Measurements from ENCODE around the gene KCNQ1. TPM values are rescaled to one million over a fixed set of nuclear protein-coding genes. Genes with fewer than 3 reads are reported as not detected.

The KCNQ1 gene
- total and polyA plus RNA-seq, 2 experiments from 2014 or later, result 0.45 to 0.87 TPM

DNA sequence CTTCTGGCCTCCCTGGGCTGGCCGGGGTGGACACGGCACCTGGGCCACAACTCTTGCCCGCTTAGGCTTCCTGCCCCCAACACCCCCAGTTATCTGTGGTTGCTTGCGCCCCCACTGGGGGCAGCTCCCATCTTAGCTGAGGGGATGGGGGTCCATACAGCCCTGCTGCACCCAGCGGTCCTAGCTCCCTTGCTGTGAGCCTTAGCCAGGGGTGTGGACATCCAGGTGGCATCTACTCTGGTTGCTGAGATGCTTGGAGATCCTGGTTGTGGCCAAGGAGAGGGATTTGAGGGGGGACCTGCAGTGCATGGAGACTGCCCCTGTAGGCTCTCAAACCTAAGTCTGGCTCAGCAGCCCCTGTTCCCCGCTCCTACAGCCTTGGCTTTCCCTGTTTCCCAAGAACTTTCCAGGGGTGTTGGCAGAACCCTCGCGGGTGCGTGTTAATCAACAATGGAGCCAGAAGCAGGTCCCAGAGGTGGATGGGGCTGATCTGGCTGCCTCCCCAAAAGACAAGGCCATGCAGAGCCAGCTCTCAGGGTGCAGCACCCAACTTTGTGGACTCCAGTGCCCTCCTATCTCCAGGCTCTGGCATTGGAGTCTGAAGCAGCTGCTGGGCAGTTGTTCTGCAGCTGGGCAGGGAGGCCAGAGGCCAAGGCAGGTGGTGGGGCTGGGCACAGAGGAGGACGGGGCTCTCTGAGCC lies 3.3 kb downstream of the KCNQ1 start:
- H4K20me1 ChIP-seq (replicated peaks; ENCODE audit: insufficient read depth), result no peaks in the 10 kb centered on the region
- no peak overlapping the region for H3K27ac ChIP-seq (ENCODE audit: low read depth)
- no peak overlapping the region for H3K4me2 ChIP-seq
- DNase-seq (ENCODE audit: low spot score) (no peak), ATAC-seq (no peak)
- no peaks in the 10 kb centered on the region for H3K9me2 ChIP-seq (ENCODE audit: insufficient read depth)
- Mint-ChIP-seq H3K4me3 (no peak overlapping the region), H3K9me3 (no peaks in the 10 kb centered on the region), H3K27ac (no peak overlapping the region), H3K27me3 (ENCODE audit: insufficient read depth, low read depth, poor library complexity) (peaks cover 61% of the 10 kb centered on the region), H3K36me3 (ENCODE audit: low read depth) (no peaks in the 10 kb centered on the region; the same call in 2 of the 3 replicates), H3K4me1 (no peaks in the 10 kb centered on the region; the same call in 2 of the 3 replicates)
- H3F3A ChIP-seq (replicated peaks; ENCODE audit: low read depth), result no peaks in the 10 kb centered on the region
- H2AFZ ChIP-seq, result no peak overlapping the region
- no peak overlapping the region for H3K4me3 ChIP-seq
- no peaks in the 10 kb centered on the region; the same call in 1 of the 2 replicates for H3K4me1 ChIP-seq (ENCODE audit: insufficient read depth)
- no peaks in the 10 kb centered on the region for H3K36me3 ChIP-seq (ENCODE audit: insufficient read depth)
- H3K79me2 ChIP-seq (replicated peaks; ENCODE audit: insufficient read depth), result no peaks in the 10 kb centered on the region
- peaks cover 56% of the 10 kb centered on the region for H3K27me3 ChIP-seq (ENCODE audit: insufficient read depth)
- TF ChIP-seq EZH2phosphoT487 (IDR thresholded peaks at IDR 0.05; ENCODE audit: unreplicated experiment) (no peak), JUNB (IDR thresholded peaks at IDR 0.05; ENCODE audit: unreplicated experiment) (no peak), EZH2 (IDR thresholded peaks at IDR 0.05; ENCODE audit: low read depth, unreplicated experiment) (no peak), STAT1 (IDR thresholded peaks at IDR 0.05; ENCODE audit: unreplicated experiment) (no peak), CTCF (conservative IDR thresholded peaks at IDR 0.05; ENCODE audit: low read depth in 2 of 2) (no peak), ETS1 (IDR thresholded peaks at IDR 0.05) (no peak), POLR2AphosphoS5 (IDR thresholded peaks at IDR 0.05; ENCODE audit: low read depth) (no peak), ZNF331 (CRISPR knock-in tag; IDR thresholded peaks at IDR 0.05; ENCODE audit: low read depth) (no peak), ZNF114 (CRISPR knock-in tag; IDR thresholded peaks at IDR 0.05) (no peak), ZNF462 (CRISPR knock-in tag; IDR thresholded peaks at IDR 0.05) (no peak), CREB1 (CRISPR knock-in tag; IDR thresholded peaks at IDR 0.05; ENCODE audit: low read depth) (no peak), NANOG (IDR thresholded peaks at IDR 0.05; ENCODE audit: borderline replicate concordance) (no peak), REST (IDR thresholded peaks at IDR 0.05; ENCODE audit: unreplicated experiment) (no peak)

All from GM23338 (cell line).